HG02588 (cell line): ENCODE data around the gene GFAP.

Source experiments
- ATAC-seq: cut with Tn5 transposase; IDR thresholded peaks from one replicate; pipeline ENCODE4 v1.9.1; 2021; ENCODE audit warnings: mild to moderate bottlenecking, moderate library complexity; ENCODE audit not compliant: unreplicated experiment

Gene GFAP

DNA sequence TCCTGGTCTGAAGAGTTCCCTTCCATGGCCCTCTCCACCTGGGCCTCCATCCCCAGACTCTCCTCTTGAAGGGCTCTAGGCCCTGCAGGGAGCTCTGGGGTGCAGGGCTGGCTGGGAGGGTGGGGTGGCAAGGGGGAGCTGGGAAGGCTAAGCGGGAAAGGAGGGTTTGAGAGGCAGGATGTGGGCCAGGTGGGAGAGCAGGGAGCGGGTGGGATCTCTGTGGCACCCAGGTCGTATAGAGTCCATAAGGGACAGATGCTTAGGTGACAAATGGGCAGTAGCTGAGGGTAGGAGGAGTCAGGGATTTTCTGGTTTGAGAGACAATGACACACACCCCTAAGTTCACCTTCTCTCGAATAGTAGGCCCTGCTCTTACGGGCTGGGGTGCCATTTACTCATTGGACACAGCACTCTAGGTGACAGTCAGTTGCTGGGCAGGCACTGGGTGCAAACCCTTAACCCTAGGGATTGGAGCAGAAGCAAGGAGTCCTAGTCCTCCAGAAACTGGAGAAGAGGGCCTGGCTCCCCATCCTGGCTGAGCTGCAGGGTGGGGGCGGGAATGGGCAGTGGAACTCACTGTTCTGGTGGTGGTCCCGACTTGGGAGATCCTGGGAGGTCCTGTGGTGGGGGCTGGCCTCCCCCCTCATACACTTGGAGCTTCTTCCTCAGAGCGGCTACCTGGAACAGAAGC, 16.9 kb upstream of the GFAP start:
- ATAC-seq, result no peak

DNA sequence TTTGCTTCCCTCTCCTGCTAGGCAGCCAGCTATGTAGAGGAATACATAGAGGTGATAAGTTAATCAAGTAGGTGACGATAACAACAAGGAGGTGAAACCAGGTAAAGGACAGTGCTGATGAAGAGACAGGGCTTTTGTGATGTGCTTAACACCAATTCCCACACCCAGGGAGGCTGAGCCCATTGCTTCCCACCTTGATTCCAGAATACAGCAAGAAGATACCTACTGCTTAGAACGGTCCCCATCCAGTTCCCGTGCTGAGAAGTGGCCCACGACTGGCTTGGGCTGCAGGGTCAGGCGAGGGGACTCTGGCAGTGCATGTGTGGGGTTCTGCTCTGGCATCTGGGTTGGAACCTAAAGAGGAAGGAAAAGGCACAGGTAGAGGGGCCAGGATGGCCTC, 16.1 kb upstream of the GFAP start:
- no peak for ATAC-seq

DNA sequence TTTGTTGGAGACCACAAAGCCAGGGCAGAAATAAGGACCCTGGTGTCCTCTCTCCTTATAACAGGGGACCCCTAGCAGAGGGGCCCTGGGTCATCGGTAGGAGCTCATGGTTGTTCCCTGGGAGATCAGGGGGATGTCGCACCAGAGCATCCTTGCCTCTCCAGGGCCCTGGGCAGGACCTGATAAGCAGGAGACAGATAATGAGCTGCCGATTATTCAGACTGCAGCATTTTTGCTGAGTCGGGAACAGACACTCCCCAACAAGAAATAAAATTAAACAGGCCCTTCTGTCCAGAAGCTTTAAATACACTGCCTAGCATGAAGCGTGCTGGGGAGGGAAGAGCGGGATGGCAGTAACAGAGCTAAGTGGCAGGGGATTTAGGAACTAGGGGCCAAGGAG, 15.4 kb upstream of the GFAP start:
- no peak for ATAC-seq

DNA sequence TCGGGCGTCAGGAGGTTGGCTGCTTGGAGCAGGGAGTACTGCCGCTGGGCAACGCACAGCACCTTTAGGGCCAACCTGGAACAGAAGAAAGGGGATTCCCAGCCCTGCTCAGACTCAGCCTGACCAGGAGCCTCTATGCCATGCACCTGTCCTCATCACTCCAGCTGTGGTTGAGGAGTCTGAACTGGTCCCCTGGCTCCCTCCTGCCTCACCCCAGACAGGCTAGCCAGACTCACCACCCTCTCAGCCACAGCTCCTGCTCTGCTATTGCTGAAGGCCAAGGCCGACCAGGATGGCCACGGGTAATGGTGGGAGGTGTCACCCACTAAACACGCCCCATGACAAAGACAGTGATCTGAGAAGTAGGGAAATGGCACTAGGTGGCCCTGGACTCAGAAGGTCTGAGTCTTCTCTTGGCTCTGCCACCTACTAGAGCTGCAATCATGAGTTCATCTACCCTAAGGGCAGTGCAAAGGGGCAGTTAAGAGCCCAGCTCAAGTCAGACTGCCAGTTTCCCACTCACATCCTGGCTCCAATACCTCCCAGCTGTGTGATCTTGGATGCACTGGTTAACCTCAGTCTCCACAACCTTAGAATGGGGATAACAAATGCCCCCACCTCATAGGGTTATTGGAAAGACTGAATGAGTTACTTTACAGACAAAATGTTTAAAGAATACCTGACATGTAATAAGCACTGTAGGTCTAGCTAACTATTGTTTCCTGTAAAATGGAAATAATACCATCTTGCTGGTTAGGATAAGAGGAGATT, 13.8 kb upstream of the GFAP start:
- ATAC-seq, result no peak

DNA sequence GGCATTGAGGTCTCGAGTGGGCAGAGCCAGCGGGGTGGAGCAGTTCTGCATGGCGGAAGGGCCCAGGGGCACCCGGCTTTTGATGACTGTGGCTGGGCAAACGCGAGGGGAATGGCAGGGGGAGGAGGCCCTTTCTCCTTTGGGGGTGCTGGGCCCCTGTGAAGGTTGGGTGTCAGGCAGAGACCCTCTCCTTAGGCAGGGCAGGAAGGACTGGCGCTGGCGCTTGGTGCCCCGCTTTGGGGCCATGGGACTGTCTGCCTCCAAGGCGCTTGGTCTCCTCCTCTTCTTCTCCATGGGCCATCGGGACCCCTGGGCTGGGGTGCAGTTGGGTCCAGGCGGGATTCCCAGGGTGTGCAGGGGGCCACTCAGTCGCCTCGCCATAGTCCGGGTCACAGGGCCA, 12.8 kb upstream of the GFAP start:
- no peak for ATAC-seq

DNA sequence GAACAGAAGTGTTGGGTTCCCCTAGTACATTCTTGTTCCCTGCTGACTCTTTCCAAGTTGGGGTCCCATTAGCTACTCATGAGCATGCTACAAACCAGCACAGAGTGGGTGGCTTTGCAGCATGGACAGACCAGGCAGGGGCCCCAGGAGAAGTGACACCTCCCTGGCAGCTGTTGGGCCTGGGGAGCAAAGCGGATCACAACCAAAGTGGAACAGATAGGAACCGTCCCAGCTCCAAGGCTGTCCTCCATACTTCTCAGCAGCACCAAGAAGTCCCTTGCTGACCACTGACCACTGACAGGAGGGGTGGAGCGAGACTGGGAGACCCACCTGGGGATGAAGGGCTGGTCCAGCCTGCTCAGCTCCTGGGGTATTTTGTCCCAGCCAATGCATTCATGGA, 12.4 kb upstream of the GFAP start:
- ATAC-seq, result no peak

DNA sequence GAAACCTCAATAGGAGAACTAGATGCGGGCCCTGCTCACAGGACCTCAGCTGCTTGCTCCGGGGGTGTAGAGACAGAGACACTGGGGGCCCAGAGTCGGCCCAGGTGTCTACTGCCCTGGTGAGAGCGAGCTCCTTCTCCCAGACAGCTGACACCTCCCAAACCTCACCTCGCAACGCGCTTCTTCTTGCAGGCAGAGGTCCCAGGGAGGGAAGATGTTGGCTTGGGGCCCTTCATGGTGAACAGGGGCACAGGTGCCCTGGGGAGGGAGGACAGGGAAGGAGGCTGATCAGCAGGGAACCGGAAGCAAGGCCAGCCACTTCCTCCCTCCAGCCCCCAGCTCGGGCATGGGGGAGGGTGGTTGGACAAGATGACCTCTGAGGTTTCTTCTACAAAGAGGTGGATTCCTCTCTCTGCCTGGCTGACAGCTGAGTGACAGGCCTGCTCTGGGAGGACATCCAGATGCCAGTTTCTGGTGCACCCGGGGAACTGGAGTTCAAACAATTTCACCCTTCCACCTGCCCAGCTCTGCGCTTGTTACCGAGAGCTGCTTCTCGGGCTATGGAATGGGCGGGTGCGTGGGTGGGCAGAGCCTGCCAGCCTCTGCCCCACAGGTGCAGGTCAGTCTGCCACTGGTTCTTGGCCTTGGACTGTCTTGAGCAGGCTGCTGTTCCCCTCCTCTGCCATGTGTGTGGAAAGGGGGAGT, 11.7 kb upstream of the GFAP start:
- ATAC-seq, result no peak

DNA sequence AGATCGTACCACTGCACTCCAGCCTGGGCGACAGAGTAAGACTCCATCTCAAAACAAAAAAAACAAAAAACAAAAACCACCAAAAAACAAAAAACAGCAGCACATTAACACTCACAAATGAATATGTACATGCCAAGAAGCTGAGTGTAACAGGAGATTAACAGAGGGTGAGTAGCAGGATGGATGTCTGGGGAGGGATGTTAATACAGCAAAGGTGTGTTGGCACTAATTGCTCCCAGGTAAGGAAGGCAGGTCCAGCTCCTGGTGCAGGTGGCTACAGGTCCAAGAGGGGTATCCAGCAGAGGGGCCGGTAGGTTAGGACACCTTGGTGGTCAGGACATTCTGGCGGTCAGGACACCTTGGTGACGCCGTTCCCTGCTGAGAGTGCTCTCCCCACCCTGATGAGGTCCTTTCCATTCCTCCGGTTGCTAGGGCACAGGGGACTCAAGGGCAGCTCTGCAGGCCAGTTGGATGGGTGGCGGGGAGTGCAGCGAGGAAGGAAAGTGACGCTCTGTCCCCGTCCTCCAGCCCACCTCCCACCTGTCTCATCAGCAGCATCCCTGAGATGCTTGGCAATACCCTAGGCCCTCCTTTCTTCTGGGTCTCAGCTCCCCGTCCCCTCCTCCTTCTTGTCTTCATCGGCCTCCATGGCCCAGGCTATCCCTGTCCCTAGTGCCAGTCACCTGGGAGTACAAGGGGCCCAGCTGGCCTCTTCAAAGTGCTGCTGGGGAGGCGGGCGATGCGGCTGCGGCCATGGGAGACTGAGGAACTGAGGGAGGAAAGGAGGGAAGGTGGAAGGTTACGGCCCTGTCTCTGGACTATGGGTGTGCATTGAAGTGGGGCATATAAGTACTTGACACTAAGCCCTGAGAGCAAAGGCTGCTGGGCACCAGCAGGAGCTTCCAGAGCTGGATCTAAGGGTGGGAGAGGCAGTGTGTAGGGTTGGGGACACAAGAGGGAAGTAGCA, 10.7 kb upstream of the GFAP start:
- no peak for ATAC-seq

DNA sequence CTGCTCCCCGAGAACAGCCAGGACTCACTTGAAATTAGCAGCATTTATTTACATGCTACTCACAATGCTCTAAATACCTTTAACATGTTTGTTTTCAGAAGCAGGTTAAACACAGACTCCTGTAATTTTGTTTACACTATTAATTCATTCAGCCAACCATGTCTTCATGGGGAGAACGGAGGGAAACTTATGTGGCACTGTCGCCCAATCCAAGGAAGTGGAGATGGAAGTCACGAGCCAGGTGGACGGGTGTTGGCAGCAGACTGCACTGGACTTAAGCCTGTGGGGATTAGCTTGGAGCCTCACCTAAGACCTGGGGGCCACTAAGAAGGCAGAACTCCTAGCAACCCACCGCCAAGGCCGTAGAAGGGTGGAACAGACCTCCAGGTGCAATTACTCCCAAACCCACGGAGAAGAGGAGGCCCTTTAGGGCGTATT, 8.8 kb upstream of the GFAP start:
- no peak for ATAC-seq

DNA sequence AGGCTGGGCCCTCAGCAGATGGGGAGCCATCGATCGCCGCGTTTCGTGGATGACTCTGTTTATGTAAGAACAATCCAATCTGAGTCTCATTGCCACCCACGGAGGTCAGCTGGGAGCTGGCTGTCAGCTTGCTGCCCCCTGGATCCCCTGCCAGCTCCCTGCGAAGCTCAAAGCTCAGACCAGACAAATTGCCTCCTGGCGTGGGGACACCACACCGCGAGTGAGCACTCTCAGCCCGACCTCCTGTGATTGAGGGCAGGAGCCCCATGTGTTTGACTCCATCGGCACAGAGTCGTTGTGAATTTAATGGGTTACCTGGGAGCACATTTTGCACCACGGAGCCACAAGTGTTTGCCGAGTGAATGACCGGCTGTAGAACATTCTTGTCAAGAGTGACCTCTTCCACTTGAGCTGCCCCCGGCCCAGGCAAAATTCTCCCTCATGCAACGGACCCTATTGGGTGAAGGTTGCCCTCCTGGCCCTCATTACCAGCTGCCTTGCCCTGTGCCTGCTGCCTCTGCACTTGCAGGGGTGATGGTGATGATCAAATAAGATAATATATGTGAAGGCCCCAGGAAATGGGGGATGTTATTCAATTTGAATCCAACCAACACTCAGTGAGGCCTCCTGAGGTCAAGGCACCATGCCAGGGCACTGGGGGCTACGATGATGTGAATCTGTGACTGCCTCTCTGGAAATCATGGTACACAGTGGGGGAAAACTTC, 7.6 kb upstream of the GFAP start:
- ATAC-seq, result no peak

DNA sequence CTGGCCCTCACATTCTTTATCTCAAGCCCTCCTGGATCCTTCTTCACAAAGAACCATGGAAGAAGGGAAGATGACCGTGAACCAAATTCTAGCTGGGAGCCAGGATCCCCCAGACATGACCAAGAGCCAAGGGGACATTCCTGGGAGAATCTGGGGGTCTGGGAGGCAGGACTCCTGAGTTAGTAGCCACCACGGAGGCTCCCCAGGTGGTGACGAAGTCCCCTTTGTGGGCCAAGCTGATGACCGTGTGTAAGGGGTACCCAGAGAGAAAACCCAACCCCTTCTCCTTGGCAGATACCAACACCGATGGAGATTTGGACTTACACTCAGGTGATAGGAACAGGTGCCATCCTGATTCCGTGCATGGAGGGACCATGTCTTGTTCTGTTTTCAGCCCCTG, 6.8 kb upstream of the GFAP start:
- no peak for ATAC-seq

DNA sequence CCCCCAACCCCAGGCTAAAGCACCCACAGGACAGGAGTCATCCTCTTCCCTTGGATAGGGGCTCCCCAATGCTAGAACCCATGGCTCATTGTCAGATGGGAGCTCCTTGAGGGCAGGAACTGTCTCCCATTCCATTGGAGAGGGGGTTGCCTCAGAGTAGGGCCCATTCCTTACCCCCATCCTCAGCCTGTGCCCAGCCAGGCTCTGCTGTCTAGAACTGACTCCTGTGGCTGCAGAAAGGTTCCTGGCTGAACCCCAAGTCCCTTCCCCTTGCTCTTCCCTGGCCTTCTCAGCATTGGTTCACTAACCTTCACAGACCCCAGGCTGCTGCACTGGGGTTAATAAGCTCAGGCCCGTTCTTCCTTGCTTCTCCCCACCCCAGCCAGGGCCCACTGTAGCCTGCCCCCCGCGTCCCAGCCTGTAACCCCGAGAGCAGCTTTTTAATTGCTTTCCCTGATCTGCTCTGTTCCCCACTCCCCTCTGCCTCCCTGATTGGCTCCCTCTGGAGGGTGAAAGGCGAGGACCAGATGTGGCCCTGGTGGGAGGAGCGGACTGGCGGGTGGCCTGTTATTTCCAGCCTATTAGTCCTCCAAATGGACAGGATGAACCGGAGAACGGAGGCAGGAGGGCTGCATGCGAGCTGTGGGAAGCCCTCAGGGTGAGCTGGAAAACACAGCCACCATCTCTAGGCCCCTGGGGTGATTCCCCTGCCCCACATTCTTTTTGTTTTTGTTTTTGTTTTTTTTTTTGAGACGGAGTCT, 6.0 kb upstream of the GFAP start:
- no peak for ATAC-seq

DNA sequence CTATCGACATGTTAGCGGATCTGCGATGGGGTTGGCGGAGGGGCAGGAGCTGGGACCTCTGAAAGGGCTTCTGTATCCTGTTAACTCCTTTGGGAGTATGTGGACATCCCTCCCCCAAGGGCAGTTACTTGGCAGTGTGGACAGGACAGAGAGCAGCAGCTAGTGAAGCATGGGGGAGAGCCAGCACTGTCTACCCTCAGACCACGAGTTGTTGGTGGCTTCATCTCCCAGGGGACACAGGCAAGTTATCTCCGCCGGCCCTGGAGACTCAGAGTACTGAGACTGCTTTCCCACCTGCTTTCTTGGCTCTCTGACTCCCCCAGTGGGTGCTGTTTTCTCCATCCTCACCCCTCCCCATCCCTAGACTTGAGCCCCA, 5.3 kb upstream of the GFAP start:
- no peak for ATAC-seq

DNA sequence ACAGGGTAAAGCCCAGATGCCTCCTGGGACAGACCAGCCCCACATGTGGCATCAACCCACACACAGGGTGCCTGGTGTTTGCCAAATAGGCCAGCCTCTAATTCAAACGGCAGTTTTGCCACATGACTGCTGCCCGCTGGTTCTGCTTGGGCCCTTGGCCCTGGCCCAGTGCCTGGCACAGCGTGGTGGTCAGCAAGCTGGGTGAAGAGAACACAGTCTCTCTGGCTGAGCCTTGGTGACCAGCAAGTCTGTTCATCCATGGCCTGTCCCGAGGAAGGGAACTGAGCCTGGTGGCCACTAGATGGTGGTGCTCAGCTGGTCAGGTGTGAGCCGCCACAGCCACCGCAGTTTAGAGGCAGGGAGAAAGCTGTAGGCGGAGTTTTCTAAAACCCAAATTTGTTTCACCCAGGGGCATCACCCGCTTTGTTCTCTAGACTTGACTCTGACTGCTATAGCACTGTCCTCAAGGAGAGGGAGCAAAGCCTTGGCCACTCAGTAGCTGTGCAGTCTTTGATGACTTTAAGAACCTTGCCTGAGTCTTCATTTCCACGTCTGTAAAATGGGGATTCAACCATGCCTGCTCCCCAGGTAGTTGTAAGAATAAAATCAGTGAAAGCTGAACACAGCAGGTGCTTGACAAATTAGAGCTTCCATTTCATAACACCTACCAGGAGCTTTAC, 4.7 kb upstream of the GFAP start:
- peak; percentile 70 for ATAC-seq

DNA sequence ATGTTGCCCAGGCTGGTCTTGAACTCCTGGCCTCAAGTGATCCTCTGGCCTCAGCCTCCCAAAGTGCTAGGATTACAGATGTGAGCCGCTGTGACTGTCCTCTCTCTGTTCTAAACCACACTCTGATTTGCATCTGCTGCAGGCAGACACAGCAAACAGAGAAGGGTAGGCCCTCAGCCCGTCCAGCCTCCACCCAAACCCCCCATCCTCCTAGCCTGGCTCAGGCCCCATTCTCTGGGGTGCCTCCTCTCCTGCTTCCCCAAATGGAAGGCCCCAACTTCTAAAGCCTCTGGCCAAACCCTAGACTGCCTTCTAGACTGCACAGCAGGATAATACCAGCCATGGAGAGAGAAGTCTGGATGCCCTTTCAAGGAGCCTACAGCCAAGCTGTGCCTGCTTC, 4.1 kb upstream of the GFAP start:
- no peak for ATAC-seq

DNA sequence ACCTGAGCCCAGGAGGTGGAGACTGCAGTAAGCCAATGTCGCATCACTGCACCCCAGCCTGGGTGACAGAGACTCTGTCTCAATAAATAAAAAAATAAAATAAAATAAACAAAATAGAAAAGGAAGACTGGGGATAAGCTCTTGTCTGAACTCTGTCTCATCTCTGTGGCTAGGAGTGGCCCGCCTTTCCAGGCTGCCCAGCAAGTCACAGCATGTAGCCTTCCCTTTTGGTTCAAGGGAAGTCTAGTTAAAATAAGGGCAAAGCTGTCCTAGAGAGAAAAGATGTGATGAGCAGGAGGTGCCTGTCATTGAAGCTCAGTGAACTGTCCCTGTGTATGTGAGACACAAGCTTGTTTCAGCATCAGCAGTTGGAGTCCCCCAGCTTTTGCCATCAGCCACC, 2.7 kb upstream of the GFAP start:
- no peak for ATAC-seq

DNA sequence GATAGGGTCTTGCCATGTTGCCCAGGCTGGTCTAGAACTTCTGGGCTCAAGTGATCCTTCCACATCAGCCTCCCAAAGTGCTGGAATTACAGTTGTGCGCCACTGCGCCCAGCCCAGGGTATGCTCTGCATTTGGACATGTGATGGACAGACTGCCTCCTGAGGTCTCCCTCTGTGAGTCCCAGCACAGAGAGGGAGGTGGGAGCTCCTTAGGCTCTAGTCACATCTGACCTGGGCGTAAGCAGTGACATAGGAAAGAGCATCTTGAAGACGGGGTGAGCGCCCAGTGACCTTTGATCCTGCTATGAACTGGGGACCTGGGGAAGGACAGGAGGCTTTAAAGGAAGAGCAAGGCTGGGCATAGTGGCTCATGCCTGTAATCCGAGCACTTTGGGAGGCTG, 2.2 kb upstream of the GFAP start:
- ATAC-seq, result no peak

DNA sequence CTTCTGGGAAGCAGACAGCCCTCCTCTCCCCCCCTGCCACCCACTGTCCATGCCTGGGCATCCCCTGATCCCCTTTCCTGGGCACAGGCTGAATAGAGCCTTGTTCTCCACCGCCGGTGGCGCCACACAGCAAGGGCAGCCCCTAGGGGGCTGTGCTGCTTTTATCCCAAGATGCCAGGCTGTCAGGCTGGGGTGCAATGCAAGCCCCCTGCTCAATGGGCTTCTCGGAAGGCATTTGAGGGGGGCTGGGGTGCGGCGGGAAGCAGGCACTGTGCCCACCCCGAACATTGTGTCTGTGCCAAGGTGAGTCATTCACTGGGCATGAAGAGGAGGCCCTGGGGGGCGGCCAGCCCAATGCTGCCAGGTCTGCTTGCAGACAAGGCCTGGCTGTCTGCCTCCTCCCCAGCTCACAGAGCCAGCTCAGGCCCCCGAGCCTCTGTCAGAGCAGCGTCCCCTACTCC, 1.5 kb upstream of the GFAP start:
- no peak for ATAC-seq
